ENCODE results near the gene RFESD. TPM values are rescaled to one million over a fixed set of nuclear protein-coding genes. Genes with fewer than 3 reads are reported as not detected.

Gene RFESD
- total and polyA plus RNA-seq, 10 of the 15 experiments (the other 5 are each of a cell fraction or from before 2014, with no cell fraction given) = 1.9 to 14.7 (median 4.9) TPM

DNA sequence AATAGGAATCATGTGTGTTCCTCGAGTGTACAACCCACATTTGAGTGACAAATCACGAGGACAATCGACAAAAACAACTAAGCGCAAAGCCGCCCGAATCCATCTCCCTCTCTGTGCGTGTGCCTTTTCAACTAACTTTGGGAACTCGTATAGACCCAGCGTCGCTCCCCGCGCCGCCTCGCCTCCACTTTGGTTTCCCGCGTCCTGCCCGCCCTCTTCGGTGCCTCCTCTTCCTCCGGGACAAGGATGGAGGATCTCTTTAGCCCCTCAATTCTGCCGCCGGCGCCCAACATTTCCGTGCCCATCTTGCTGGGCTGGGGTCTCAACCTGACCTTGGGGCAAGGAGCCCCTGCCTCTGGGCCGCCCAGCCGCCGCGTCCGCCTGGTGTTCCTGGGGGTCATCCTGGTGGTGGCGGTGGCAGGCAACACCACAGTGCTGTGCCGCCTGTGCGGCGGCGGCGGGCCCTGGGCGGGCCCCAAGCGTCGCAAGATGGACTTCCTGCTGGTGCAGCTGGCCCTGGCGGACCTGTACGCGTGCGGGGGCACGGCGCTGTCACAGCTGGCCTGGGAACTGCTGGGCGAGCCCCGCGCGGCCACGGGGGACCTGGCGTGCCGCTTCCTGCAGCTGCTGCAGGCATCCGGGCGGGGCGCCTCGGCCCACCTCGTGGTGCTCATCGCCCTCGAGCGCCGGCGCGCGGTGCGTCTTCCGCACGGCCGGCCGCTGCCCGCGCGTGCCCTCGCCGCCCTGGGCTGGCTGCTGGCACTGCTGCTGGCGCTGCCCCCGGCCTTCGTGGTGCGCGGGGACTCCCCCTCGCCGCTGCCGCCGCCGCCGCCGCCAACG, 26.3 kb upstream of the RFESD start, which contains the start of gene GPR150 (continued):
- TF ChIP-seq KLF5 (IDR thresholded peaks at IDR 0.05; ENCODE audit: partially characterized antibody) (peak; percentile 6), BHLHE40 (IDR thresholded peaks at IDR 0.05; ENCODE audit: borderline replicate concordance in 1 of 2, low read depth in 2 of 2, low read length in 1 of 2) (peak; percentile 77 to 95; a peak in 3 of 4 replicates), ZNF274 (IDR thresholded peaks at IDR 0.05; ENCODE audit: insufficient read depth, insufficient read length) (no peak), GABPA (IDR thresholded peaks at IDR 0.05; ENCODE audit: low read depth) (no peak), IKZF1 (conservative IDR thresholded peaks at IDR 0.05) (peak; percentile 92), YBX1 (IDR thresholded peaks at IDR 0.05) (no peak), RELA (IDR thresholded peaks at IDR 0.05; ENCODE audit: borderline replicate concordance, partially characterized antibody) (no peak), RAD51 (IDR thresholded peaks at IDR 0.05) (no peak), NFYA (IDR thresholded peaks at IDR 0.05; ENCODE audit: borderline replicate concordance, low read depth, low read length) (no peak), BACH1 (IDR thresholded peaks at IDR 0.05; ENCODE audit: borderline replicate concordance) (0 out of 2 replicates have a peak, but pooled peaks have one; percentile 48), EED (IDR thresholded peaks at IDR 0.05; ENCODE audit: low read depth) (no peak), POLR2AphosphoS5 (IDR thresholded peaks at IDR 0.05; ENCODE audit: low read length) (peak; percentile 39; the same call in 1 of the 2 replicates), SREBF1 (IDR thresholded peaks at IDR 0.05; ENCODE audit: low read length) (no peak), MEF2B (IDR thresholded peaks at IDR 0.05; ENCODE audit: partially characterized antibody, poor library complexity, severe bottlenecking) (peak; percentile 48), FOXM1 (IDR thresholded peaks at IDR 0.05; ENCODE audit: low read depth, low read length) (no peak)
- TF ChIP-seq, protein P1, sequence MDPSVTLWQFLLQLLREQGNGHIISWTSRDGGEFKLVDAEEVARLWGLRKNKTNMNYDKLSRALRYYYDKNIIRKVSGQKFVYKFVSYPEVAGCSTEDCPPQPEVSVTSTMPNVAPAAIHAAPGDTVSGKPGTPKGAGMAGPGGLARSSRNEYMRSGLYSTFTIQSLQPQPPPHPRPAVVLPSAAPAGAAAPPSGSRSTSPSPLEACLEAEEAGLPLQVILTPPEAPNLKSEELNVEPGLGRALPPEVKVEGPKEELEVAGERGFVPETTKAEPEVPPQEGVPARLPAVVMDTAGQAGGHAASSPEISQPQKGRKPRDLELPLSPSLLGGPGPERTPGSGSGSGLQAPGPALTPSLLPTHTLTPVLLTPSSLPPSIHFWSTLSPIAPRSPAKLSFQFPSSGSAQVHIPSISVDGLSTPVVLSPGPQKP (IDR thresholded peaks at IDR 0.05; ENCODE audit: low read depth, low read length) = no peak
- TF ChIP-seq, protein P2, sequence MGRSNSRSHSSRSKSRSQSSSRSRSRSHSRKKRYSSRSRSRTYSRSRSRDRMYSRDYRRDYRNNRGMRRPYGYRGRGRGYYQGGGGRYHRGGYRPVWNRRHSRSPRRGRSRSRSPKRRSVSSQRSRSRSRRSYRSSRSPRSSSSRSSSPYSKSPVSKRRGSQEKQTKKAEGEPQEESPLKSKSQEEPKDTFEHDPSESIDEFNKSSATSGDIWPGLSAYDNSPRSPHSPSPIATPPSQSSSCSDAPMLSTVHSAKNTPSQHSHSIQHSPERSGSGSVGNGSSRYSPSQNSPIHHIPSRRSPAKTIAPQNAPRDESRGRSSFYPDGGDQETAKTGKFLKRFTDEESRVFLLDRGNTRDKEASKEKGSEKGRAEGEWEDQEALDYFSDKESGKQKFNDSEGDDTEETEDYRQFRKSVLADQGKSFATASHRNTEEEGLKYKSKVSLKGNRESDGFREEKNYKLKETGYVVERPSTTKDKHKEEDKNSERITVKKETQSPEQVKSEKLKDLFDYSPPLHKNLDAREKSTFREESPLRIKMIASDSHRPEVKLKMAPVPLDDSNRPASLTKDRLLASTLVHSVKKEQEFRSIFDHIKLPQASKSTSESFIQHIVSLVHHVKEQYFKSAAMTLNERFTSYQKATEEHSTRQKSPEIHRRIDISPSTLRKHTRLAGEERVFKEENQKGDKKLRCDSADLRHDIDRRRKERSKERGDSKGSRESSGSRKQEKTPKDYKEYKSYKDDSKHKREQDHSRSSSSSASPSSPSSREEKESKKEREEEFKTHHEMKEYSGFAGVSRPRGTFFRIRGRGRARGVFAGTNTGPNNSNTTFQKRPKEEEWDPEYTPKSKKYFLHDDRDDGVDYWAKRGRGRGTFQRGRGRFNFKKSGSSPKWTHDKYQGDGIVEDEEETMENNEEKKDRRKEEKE (IDR thresholded peaks at IDR 0.05) = no peak
- TF ChIP-seq, protein P3, sequence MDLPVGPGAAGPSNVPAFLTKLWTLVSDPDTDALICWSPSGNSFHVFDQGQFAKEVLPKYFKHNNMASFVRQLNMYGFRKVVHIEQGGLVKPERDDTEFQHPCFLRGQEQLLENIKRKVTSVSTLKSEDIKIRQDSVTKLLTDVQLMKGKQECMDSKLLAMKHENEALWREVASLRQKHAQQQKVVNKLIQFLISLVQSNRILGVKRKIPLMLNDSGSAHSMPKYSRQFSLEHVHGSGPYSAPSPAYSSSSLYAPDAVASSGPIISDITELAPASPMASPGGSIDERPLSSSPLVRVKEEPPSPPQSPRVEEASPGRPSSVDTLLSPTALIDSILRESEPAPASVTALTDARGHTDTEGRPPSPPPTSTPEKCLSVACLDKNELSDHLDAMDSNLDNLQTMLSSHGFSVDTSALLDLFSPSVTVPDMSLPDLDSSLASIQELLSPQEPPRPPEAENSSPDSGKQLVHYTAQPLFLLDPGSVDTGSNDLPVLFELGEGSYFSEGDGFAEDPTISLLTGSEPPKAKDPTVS (IDR thresholded peaks at IDR 0.05; ENCODE audit: low read depth, low read length) = no peak
- TF ChIP-seq, protein P4, sequence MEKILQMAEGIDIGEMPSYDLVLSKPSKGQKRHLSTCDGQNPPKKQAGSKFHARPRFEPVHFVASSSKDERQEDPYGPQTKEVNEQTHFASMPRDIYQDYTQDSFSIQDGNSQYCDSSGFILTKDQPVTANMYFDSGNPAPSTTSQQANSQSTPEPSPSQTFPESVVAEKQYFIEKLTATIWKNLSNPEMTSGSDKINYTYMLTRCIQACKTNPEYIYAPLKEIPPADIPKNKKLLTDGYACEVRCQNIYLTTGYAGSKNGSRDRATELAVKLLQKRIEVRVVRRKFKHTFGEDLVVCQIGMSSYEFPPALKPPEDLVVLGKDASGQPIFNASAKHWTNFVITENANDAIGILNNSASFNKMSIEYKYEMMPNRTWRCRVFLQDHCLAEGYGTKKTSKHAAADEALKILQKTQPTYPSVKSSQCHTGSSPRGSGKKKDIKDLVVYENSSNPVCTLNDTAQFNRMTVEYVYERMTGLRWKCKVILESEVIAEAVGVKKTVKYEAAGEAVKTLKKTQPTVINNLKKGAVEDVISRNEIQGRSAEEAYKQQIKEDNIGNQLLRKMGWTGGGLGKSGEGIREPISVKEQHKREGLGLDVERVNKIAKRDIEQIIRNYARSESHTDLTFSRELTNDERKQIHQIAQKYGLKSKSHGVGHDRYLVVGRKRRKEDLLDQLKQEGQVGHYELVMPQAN (conservative IDR thresholded peaks at IDR 0.05) = no peak; the same call in none of the 2 replicates
- TF ChIP-seq, protein P5, sequence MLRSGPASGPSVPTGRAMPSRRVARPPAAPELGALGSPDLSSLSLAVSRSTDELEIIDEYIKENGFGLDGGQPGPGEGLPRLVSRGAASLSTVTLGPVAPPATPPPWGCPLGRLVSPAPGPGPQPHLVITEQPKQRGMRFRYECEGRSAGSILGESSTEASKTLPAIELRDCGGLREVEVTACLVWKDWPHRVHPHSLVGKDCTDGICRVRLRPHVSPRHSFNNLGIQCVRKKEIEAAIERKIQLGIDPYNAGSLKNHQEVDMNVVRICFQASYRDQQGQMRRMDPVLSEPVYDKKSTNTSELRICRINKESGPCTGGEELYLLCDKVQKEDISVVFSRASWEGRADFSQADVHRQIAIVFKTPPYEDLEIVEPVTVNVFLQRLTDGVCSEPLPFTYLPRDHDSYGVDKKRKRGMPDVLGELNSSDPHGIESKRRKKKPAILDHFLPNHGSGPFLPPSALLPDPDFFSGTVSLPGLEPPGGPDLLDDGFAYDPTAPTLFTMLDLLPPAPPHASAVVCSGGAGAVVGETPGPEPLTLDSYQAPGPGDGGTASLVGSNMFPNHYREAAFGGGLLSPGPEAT (IDR thresholded peaks at IDR 0.05; ENCODE audit: low read depth) = no peak

All from GM12878 (cell line).